Measurements from ENCODE around the gene MYO1E. TPM values are rescaled to one million over a fixed set of nuclear protein-coding genes. Genes with fewer than 3 reads are reported as not detected.
A peak's percentile ranks its signal among the peaks of the same experiment; 100 is the strongest.

The MYO1E gene
- total and polyA plus RNA-seq, 7 donors = 20.6 to 92.2 (median 32.1) TPM

GRCh38 chr15:59349680-59350420 is 22.8 kb downstream of the MYO1E start:
- H3K4me3 ChIP-seq = no peak overlapping the region
- peak overlapping the region; percentile 32 to 70 (median 64) for H3K27ac ChIP-seq
- H3K4me1 ChIP-seq = peaks cover 0 to 32% (median 10%) of the 10 kb centered on the region in 4 donors
- H3K27me3 ChIP-seq = no peaks in the 10 kb centered on the region
- 71 to 75% methylated on average over 4 of the region's 4 CpGs for WGBS, 2 donors
- no peak for DNase-seq
- intact Hi-C loops (cut with DNase I) = no loop called here
- no peaks in the 10 kb centered on the region for H3K36me3 ChIP-seq
- TF ChIP-seq EP300 (IDR thresholded peaks at IDR 0.05) = no peak
- no peak for TF ChIP-seq POLR2A (IDR thresholded peaks at IDR 0.05)
- TF ChIP-seq CTCF (IDR thresholded peaks at IDR 0.05) = no peak
- peak in 2 of 4 donors; percentile 37 to 73 for TF ChIP-seq POLR2AphosphoS5 (IDR thresholded peaks at IDR 0.05)
- H3K9me3 ChIP-seq = no peaks in the 10 kb centered on the region

GRCh38 chr15:59347915-59348314 is 24.8 kb downstream of the MYO1E start:
- Histone ChIP-seq H3K27me3 (no peaks in the 10 kb centered on the region), H3K36me3 (no peaks in the 10 kb centered on the region), H3K9me3 (no peaks in the 10 kb centered on the region), H3K4me3 (no peak overlapping the region), H3K4me1 (peaks cover 0 to 30% (median 10%) of the 10 kb centered on the region in 4 donors), H3K27ac (no peak overlapping the region)
- TF ChIP-seq POLR2A (IDR thresholded peaks at IDR 0.05) (no peak), CTCF (IDR thresholded peaks at IDR 0.05) (no peak), EP300 (IDR thresholded peaks at IDR 0.05) (no peak), POLR2AphosphoS5 (IDR thresholded peaks at IDR 0.05) (no peak)
- intact Hi-C loops (cut with DNase I) = no loop called here
- WGBS, 2 donors = 80 to 91% methylated on average over 5 of the region's 5 CpGs
- no peak for DNase-seq

- intact Hi-C loops (cut with DNase I) = no loop called here
- no peaks in the 10 kb centered on the region for H3K36me3 ChIP-seq
- H3K27me3 ChIP-seq = no peaks in the 10 kb centered on the region
- TF ChIP-seq POLR2AphosphoS5 (IDR thresholded peaks at IDR 0.05) (no peak), EP300 (IDR thresholded peaks at IDR 0.05) (no peak), CTCF (IDR thresholded peaks at IDR 0.05) (no peak), POLR2A (IDR thresholded peaks at IDR 0.05) (no peak)
- peaks cover 0 to 22% (median 10%) of the 10 kb centered on the region in 4 donors for H3K4me1 ChIP-seq
- DNase-seq = no peak
- 87 to 89% methylated on average over 12 of the region's 12 CpGs for WGBS, 2 donors
- no peaks in the 10 kb centered on the region for H3K9me3 ChIP-seq
- H3K4me3 ChIP-seq = no peak overlapping the region
- H3K27ac ChIP-seq = no peak overlapping the region
Measured at GRCh38 chr15:59346951-59347350, 25.7 kb downstream of the MYO1E start.

GRCh38 chr15:59345326-59345725 is 27.3 kb downstream of the MYO1E start:
- Histone ChIP-seq H3K4me1 (peaks cover 0 to 16% (median 7%) of the 10 kb centered on the region in 4 donors), H3K9me3 (no peaks in the 10 kb centered on the region), H3K36me3 (no peaks in the 10 kb centered on the region), H3K27ac (no peak overlapping the region), H3K27me3 (no peaks in the 10 kb centered on the region), H3K4me3 (no peak overlapping the region)
- DNase-seq = no peak
- intact Hi-C loops (cut with DNase I) = no loop called here
- TF ChIP-seq POLR2A (IDR thresholded peaks at IDR 0.05) = no peak
- TF ChIP-seq CTCF (IDR thresholded peaks at IDR 0.05) = no peak
- TF ChIP-seq EP300 (IDR thresholded peaks at IDR 0.05) = no peak
- no peak for TF ChIP-seq POLR2AphosphoS5 (IDR thresholded peaks at IDR 0.05)

GRCh38 chr15:59344311-59344710 is 28.4 kb downstream of the MYO1E start:
- no peaks in the 10 kb centered on the region for H3K27me3 ChIP-seq
- H3K27ac ChIP-seq = no peak overlapping the region
- H3K4me3 ChIP-seq = no peak overlapping the region
- no peaks in the 10 kb centered on the region for H3K36me3 ChIP-seq
- TF ChIP-seq EP300 (IDR thresholded peaks at IDR 0.05) (no peak), CTCF (IDR thresholded peaks at IDR 0.05) (no peak), POLR2AphosphoS5 (IDR thresholded peaks at IDR 0.05) (no peak), POLR2A (IDR thresholded peaks at IDR 0.05) (no peak)
- intact Hi-C loops (cut with DNase I) = no loop called here
- no peaks in the 10 kb centered on the region for H3K9me3 ChIP-seq
- H3K4me1 ChIP-seq = peaks cover 0 to 15% (median 6%) of the 10 kb centered on the region in 4 donors
- DNase-seq = no peak

Measured in sigmoid colon (tissue), 7 donors.